ENCODE measurements around the gene ENO4.

The ENO4 gene

GRCh38 chr10:116831790-116832189 is 17.5 kb upstream of the ENO4 start:
- no peak for DNase-seq

- DNase-seq: no peak
Measured at GRCh38 chr10:116833986-116834985, 15.0 kb upstream of the ENO4 start.

- DNase-seq: no peak
Measured at GRCh38 chr10:116835658-116836057, 13.6 kb upstream of the ENO4 start.

- no peak for DNase-seq
Measured at GRCh38 chr10:116836083-116836482, 13.2 kb upstream of the ENO4 start.

GRCh38 chr10:116836902-116837523 is 12.3 kb upstream of the ENO4 start:
- DNase-seq: no peak

GRCh38 chr10:116838143-116838725 is 11.1 kb upstream of the ENO4 start:
- no peak for DNase-seq

GRCh38 chr10:116840389-116841075 is 8.8 kb upstream of the ENO4 start:
- DNase-seq: no peak

- no peak for DNase-seq
Measured at GRCh38 chr10:116845823-116846222, 3.5 kb upstream of the ENO4 start.

- peak; percentile 14 for DNase-seq
Measured at GRCh38 chr10:116848032-116848943, 1.0 kb upstream of the ENO4 start.

GRCh38 chr10:116848944-116849247 is 403 bp upstream of the ENO4 start:
- no peak for DNase-seq

GRCh38 chr10:116850058-116850611 is 836 bp downstream of the ENO4 start:
- DNase-seq: no peak

GRCh38 chr10:116852246-116852645 is 2.9 kb downstream of the ENO4 start:
- no peak for DNase-seq

- DNase-seq: no peak
Measured at GRCh38 chr10:116853287-116853686, 4.0 kb downstream of the ENO4 start.

GRCh38 chr10:116853701-116854100 is 4.4 kb downstream of the ENO4 start:
- no peak for DNase-seq

- no peak for DNase-seq
Measured at GRCh38 chr10:116857156-116857555, 7.9 kb downstream of the ENO4 start.

GRCh38 chr10:116861796-116862195 is 12.5 kb downstream of the ENO4 start:
- DNase-seq: no peak

GRCh38 chr10:116864436-116864835 is 15.1 kb downstream of the ENO4 start:
- no peak for DNase-seq

- no peak for DNase-seq
Measured at GRCh38 chr10:116866066-116866465, 16.8 kb downstream of the ENO4 start.

- DNase-seq: peak; percentile 29
Measured at GRCh38 chr10:116866987-116867595, 17.8 kb downstream of the ENO4 start.

- no peak for DNase-seq
Measured at GRCh38 chr10:116868198-116868676, 18.9 kb downstream of the ENO4 start.

- DNase-seq: no peak
Measured at GRCh38 chr10:116868722-116869121, 19.4 kb downstream of the ENO4 start.

Data from HCEC 1CT (cell line).